Colonic mucosa (tissue), 4 donors: ENCODE measurements around the gene HNRNPH3. TPM values are rescaled to one million over a fixed set of nuclear protein-coding genes. Genes with fewer than 3 reads are reported as not detected.

Experiments
- DNase-seq: peaks from one replicate; pipeline ENCODE4 v3.0.0-alpha.2; 2020
- H3K27ac ChIP-seq: fragments of 200-600 bp; one replicate; pipeline ENCODE4 v1.8.0; 2021
- H3K27me3 ChIP-seq: fragments of 200-600 bp; one replicate; pipeline ENCODE4 v1.8.0; 2021
- H3K36me3 ChIP-seq: fragments of 200-600 bp; one replicate; pipeline ENCODE4 v1.8.0; 2021
- H3K4me1 ChIP-seq: fragments of 200-600 bp; one replicate; pipeline ENCODE4 v1.8.0; 2021; ENCODE audit warnings: mild to moderate bottlenecking
- H3K4me3 ChIP-seq: fragments of 200-600 bp; one replicate; pipeline ENCODE4 v1.8.0; 2021
- H3K9ac ChIP-seq, 2 donors: one replicate each; pipeline ENCODE4 v1.7.0; 2013; ENCODE audit warnings: control low read depth in 2 of 2, low read depth in 2 of 2, low read length in 2 of 2
- H3K9me3 ChIP-seq: fragments of 200-600 bp; one replicate; pipeline ENCODE4 v1.8.0; 2021
- CTCF ChIP-seq: fragments of 200-600 bp; IDR thresholded peaks from one replicate; pipeline ENCODE4 v1.8.0; 2022; ENCODE audit warnings: antibody characterized with exemption, mild to moderate bottlenecking
- intact Hi-C: fragments of 100-400 bp; cut with DNase I; formaldehyde crosslinking; loops from one replicate; pipeline ENCODE4 v1.14.1; 2022
- total RNA-seq, 2 donors: library from RNA; stranded (reverse); fragmentation: NEBNext Ultra II Directional in 1 of 2; extraction: Animal tissue kit (Norgen Biotek cat#: 25700) in 1 of 2; gene quantifications; one replicate each; pipeline ENCODE4 v1.2.1, GENCODE V29; 2021
- donor health status: healthy.
- donor health status: DM: no; HTN: no; CAD: no.
- donor health status: DM: no; HTN: no; CAD: no.

The HNRNPH3 gene
- total RNA-seq, 2 donors from 2014 or later, result 74.4 to 130 TPM

GRCh38 chr10:68342909-68343516, 11.1 kb downstream of the HNRNPH3 start:
- Histone ChIP-seq H3K27ac (no peak overlapping the region), H3K36me3 (peaks cover 29% of the 10 kb centered on the region), H3K9me3 (no peaks in the 10 kb centered on the region), H3K4me3 (no peak overlapping the region), H3K27me3 (no peaks in the 10 kb centered on the region), H3K9ac (no peak overlapping the region), H3K4me1 (no peaks in the 10 kb centered on the region)
- no peak for TF ChIP-seq CTCF
- DNase-seq, result no peak
- intact Hi-C loops, result no loop called here

- H3K4me3 ChIP-seq, result no peak overlapping the region
- intact Hi-C loops, result no loop called here
- H3K4me1 ChIP-seq, result no peaks in the 10 kb centered on the region
- no peak for DNase-seq
- H3K9me3 ChIP-seq, result no peaks in the 10 kb centered on the region
- H3K27ac ChIP-seq, result no peak overlapping the region
- TF ChIP-seq CTCF, result no peak
- no peaks in the 10 kb centered on the region for H3K27me3 ChIP-seq
- H3K36me3 ChIP-seq, result peaks cover 18% of the 10 kb centered on the region
- no peak overlapping the region for H3K9ac ChIP-seq
Measured at GRCh38 chr10:68345621-68346020, 13.8 kb downstream of the HNRNPH3 start.

- no peak for TF ChIP-seq CTCF
- no peak for DNase-seq
- Histone ChIP-seq H3K9ac (no peak overlapping the region), H3K4me1 (no peaks in the 10 kb centered on the region), H3K27me3 (no peaks in the 10 kb centered on the region), H3K9me3 (no peaks in the 10 kb centered on the region), H3K27ac (no peak overlapping the region), H3K36me3 (peaks cover 13% of the 10 kb centered on the region), H3K4me3 (no peak overlapping the region)
- intact Hi-C loops, result no loop called here
Measured at GRCh38 chr10:68346774-68347173, 14.9 kb downstream of the HNRNPH3 start.

GRCh38 chr10:68348265-68348741, 16.4 kb downstream of the HNRNPH3 start:
- Histone ChIP-seq H3K36me3 (peaks cover 13% of the 10 kb centered on the region), H3K27ac (no peak overlapping the region), H3K4me1 (no peaks in the 10 kb centered on the region), H3K4me3 (no peak overlapping the region), H3K9me3 (no peaks in the 10 kb centered on the region), H3K27me3 (no peaks in the 10 kb centered on the region), H3K9ac (no peak overlapping the region)
- DNase-seq, result peak; percentile 58
- peak; percentile 63 for TF ChIP-seq CTCF
- intact Hi-C loops, result loop anchor here (2.0 kb wide), 1 partner anchor 136 kb away; no protein-coding TSS in a partner anchor

GRCh38 chr10:68353537-68353936, 21.7 kb downstream of the HNRNPH3 start:
- TF ChIP-seq CTCF, result no peak
- H3K27me3 ChIP-seq, result no peaks in the 10 kb centered on the region
- no peak overlapping the region for H3K9ac ChIP-seq
- intact Hi-C loops, result no loop called here
- no peak for DNase-seq
- H3K27ac ChIP-seq, result no peak overlapping the region
- H3K4me3 ChIP-seq, result no peak overlapping the region
- no peaks in the 10 kb centered on the region for H3K36me3 ChIP-seq
- no peaks in the 10 kb centered on the region for H3K9me3 ChIP-seq
- no peaks in the 10 kb centered on the region for H3K4me1 ChIP-seq
